Fibroblast of lung (primary cell): Measurements from ENCODE around the gene MGAT5. TPM values are rescaled to one million over a fixed set of nuclear protein-coding genes. Genes with fewer than 3 reads are reported as not detected.

ENCODE experiments used
- DNase-seq, 2 donors: peaks; one replicate each; pipeline versions ENCODE4 v3.0.0 to v3.0.0-alpha.2; 2010; ENCODE audit warnings: low read depth in 2 of 2
- H2AFZ ChIP-seq: 2 replicates; pipeline ENCODE4 v1.5.1; 2012; ENCODE audit warnings: low read length, control low read depth, inconsistent platforms
- H3K27ac ChIP-seq: 2 replicates; pipeline ENCODE4 v1.5.1; 2011; ENCODE audit warnings: low read length, control low read depth; ENCODE audit not compliant: insufficient read depth
- H3K27me3 ChIP-seq: 2 replicates; pipeline ENCODE4 v1.5.1; 2011; ENCODE audit warnings: mild to moderate bottlenecking, low read length; ENCODE audit not compliant: control insufficient read depth, insufficient read depth
- H3K36me3 ChIP-seq: 2 replicates; pipeline ENCODE4 v1.5.1; 2011; ENCODE audit warnings: low read length; ENCODE audit not compliant: control insufficient read depth, insufficient read depth
- H3K4me1 ChIP-seq: 2 replicates; pipeline ENCODE4 v1.5.1; 2011; ENCODE audit warnings: low read length; ENCODE audit not compliant: control insufficient read depth, insufficient read depth; ENCODE audit errors: extremely low read depth
- H3K4me2 ChIP-seq: 2 replicates; pipeline ENCODE4 v1.5.1; 2011; ENCODE audit warnings: low read length, control low read depth; ENCODE audit not compliant: insufficient read depth; ENCODE audit errors: extremely low read depth
- H3K4me3 ChIP-seq, 4 experiments: fragments of 200-600 bp in 1 of 4; sonication (generic) in 1 of 4; replicated peaks in 1 of 4; 2 replicates each; pipeline ENCODE4 v1.5.1; 2011 to 2016; ENCODE audit warnings: low read length in 4 of 4, low read depth in 3 of 4, mild to moderate bottlenecking in 3 of 4, control low read depth in 2 of 4, inconsistent platforms in 1 of 4, mixed read lengths in 1 of 4; ENCODE audit not compliant: insufficient read depth in 1 of 4; ENCODE audit errors: control extremely low read depth in 1 of 4
- H3K79me2 ChIP-seq: 2 replicates; pipeline ENCODE4 v1.5.1; 2012; ENCODE audit warnings: mild to moderate bottlenecking, low read length, inconsistent platforms; ENCODE audit not compliant: control insufficient read depth, insufficient read depth
- H3K9ac ChIP-seq: 2 replicates; pipeline ENCODE4 v1.5.1; 2011; ENCODE audit warnings: mild to moderate bottlenecking, low read length, control low read depth; ENCODE audit not compliant: insufficient read depth
- H3K9me3 ChIP-seq: 2 replicates; pipeline ENCODE4 v1.5.1; 2012; ENCODE audit warnings: low read depth, low read length; ENCODE audit not compliant: control insufficient read depth, insufficient read depth
- H4K20me1 ChIP-seq: 2 replicates; pipeline ENCODE4 v1.5.1; 2011; ENCODE audit warnings: low read length; ENCODE audit not compliant: control insufficient read depth, insufficient read depth; ENCODE audit errors: extremely low read depth
- CTCF ChIP-seq, 2 donors: IDR thresholded peaks in 1 of 2; conservative IDR thresholded peaks in 1 of 2; 1 replicate in 1 of 2; 2 replicates in 1 of 2; pipeline ENCODE4 v1.5.1; 2011 to 2012; ENCODE audit warnings: low read length in 2 of 2, control low read depth in 1 of 2, inconsistent platforms in 1 of 2, low read depth in 1 of 2, mild to moderate bottlenecking in 1 of 2
- EZH2 ChIP-seq: IDR thresholded peaks from 2 replicates; pipeline ENCODE4 v1.5.1; 2012; ENCODE audit warnings: low read length, control low read depth, mild to moderate bottlenecking; ENCODE audit errors: missing control alignments
- polyA plus RNA-seq, 2 donors: library from polyadenylated mRNA; depleted of rRNA in 1 of 2; stranded (reverse) in 1 of 2; unstranded in 1 of 2; fragments of >200 nt; gene quantifications; 2 replicates each; pipeline ENCODE4 v1.2.1, GENCODE V29; 2011 to 2012; ENCODE audit warnings: missing spikeins in 1 of 2
- total RNA-seq: library from RNA; depleted of rRNA; stranded (reverse); fragments of >200 nt; gene quantifications from 2 replicates; pipeline ENCODE4 v1.2.1, GENCODE V29; 2014

Gene MGAT5
- total and polyA plus RNA-seq, 2 donors (not counting 1 experiment from before 2014, with no cell fraction given), result 270 to 301 TPM

GRCh38 chr2:134455426-134455825 is 201.6 kb downstream of the MGAT5 start:
- Histone ChIP-seq H3K4me1 (no peaks in the 10 kb centered on the region), H3K9ac (no peak overlapping the region), H3K4me3 (no peak overlapping the region), H3K79me2 (no peaks in the 10 kb centered on the region), H3K27ac (no peak overlapping the region), H3K9me3 (no peaks in the 10 kb centered on the region), H2AFZ (no peak overlapping the region), H3K36me3 (peaks cover 4% of the 10 kb centered on the region), H3K27me3 (no peaks in the 10 kb centered on the region), H3K4me2 (no peak overlapping the region), H4K20me1 (no peaks in the 10 kb centered on the region)
- no peak for TF ChIP-seq EZH2
- no peak for TF ChIP-seq CTCF (conservative IDR thresholded peaks at IDR 0.05 in 1 of 2, IDR thresholded peaks at IDR 0.05 in 1 of 2; ENCODE audit: low read depth in 1 of 2, low read length in 2 of 2)
- DNase-seq, result no peak

GRCh38 chr2:134457353-134457752 is 203.5 kb downstream of the MGAT5 start:
- no peak overlapping the region for H3K4me3 ChIP-seq
- no peaks in the 10 kb centered on the region for H3K27me3 ChIP-seq
- no peak for DNase-seq
- H3K4me1 ChIP-seq, result no peaks in the 10 kb centered on the region
- H3K36me3 ChIP-seq, result peaks cover 2% of the 10 kb centered on the region
- no peaks in the 10 kb centered on the region for H3K9me3 ChIP-seq
- no peak overlapping the region for H3K27ac ChIP-seq
- H4K20me1 ChIP-seq, result no peaks in the 10 kb centered on the region
- no peak overlapping the region for H2AFZ ChIP-seq
- H3K4me2 ChIP-seq, result no peak overlapping the region
- H3K9ac ChIP-seq, result no peak overlapping the region
- no peaks in the 10 kb centered on the region for H3K79me2 ChIP-seq
- no peak for TF ChIP-seq EZH2
- no peak for TF ChIP-seq CTCF (conservative IDR thresholded peaks at IDR 0.05 in 1 of 2, IDR thresholded peaks at IDR 0.05 in 1 of 2; ENCODE audit: low read depth in 1 of 2, low read length in 2 of 2)

GRCh38 chr2:134457765-134458472 is 204.0 kb downstream of the MGAT5 start:
- no peak overlapping the region for H3K9ac ChIP-seq
- no peak overlapping the region for H3K27ac ChIP-seq
- peaks cover 2% of the 10 kb centered on the region for H3K36me3 ChIP-seq
- no peaks in the 10 kb centered on the region for H3K79me2 ChIP-seq
- H3K4me3 ChIP-seq, result no peak overlapping the region
- H2AFZ ChIP-seq, result no peak overlapping the region
- H3K9me3 ChIP-seq, result no peaks in the 10 kb centered on the region
- no peak for TF ChIP-seq CTCF (conservative IDR thresholded peaks at IDR 0.05 in 1 of 2, IDR thresholded peaks at IDR 0.05 in 1 of 2; ENCODE audit: low read depth in 1 of 2, low read length in 2 of 2)
- no peak for TF ChIP-seq EZH2
- DNase-seq, result no peak
- no peaks in the 10 kb centered on the region for H4K20me1 ChIP-seq
- no peaks in the 10 kb centered on the region for H3K27me3 ChIP-seq
- no peak overlapping the region for H3K4me2 ChIP-seq
- H3K4me1 ChIP-seq, result no peaks in the 10 kb centered on the region
